ENCODE measurements around the gene IL10RA. TPM values are rescaled to one million over a fixed set of nuclear protein-coding genes. Genes with fewer than 3 reads are reported as not detected.
A peak's percentile ranks its signal among the peaks of the same experiment; 100 is the strongest.

IL10RA gene
- total and polyA plus RNA-seq, 4 donors, result 2.3 to 11.6 (median 9.2) TPM

GRCh38 chr11:118010738-118011461, 24.7 kb downstream of the IL10RA start:
- H3K27me3 ChIP-seq (ENCODE audit: control insufficient read depth in 4 of 4, insufficient read depth in 4 of 4, low read length in 3 of 4), result no peaks in the 10 kb centered on the region
- DNase-seq (ENCODE audit: low spot score), result no peak
- TF ChIP-seq RAD21 (IDR thresholded peaks at IDR 0.05) (peak in 1 of 2 donors; percentile 2), RXRA (IDR thresholded peaks at IDR 0.05) (peak in 1 of 2 donors; percentile 28), ATF3 (IDR thresholded peaks at IDR 0.05) (no peak)
- H3K27ac ChIP-seq (ENCODE audit: low read depth in 1 of 2, low read length in 2 of 2), result peak overlapping the region; percentile 8 to 46
- H3K9ac ChIP-seq (ENCODE audit: low read depth in 1 of 2, low read length in 2 of 2), result no peak overlapping the region
- no peak overlapping the region for H3K4me3 ChIP-seq (ENCODE audit: low read depth in 1 of 3, low read length in 3 of 3)
- peaks cover 0 to 2% (median 0%) of the 10 kb centered on the region in 4 donors for H3K4me1 ChIP-seq (ENCODE audit: control insufficient read depth in 4 of 4, insufficient read depth in 4 of 4, low read length in 3 of 4)
- H3K36me3 ChIP-seq (ENCODE audit: control insufficient read depth in 4 of 4, insufficient read depth in 3 of 4, low read depth in 1 of 4, low read length in 3 of 4), result no peaks in the 10 kb centered on the region
- 76% methylated on average over 21 of the region's 21 CpGs for WGBS
- no peaks in the 10 kb centered on the region for H3K9me3 ChIP-seq (ENCODE audit: control insufficient read depth in 4 of 4, low read length in 3 of 4)

- TF ChIP-seq FOXA2 (IDR thresholded peaks at IDR 0.05) (no peak), ATF3 (IDR thresholded peaks at IDR 0.05) (no peak), CTCF (IDR thresholded peaks at IDR 0.05; ENCODE audit: low read depth, low read length, missing input control) (no peak), RXRA (IDR thresholded peaks at IDR 0.05) (no peak), SP1 (IDR thresholded peaks at IDR 0.05) (no peak), TAF1 (conservative IDR thresholded peaks at IDR 0.05) (no peak), HNF4G (IDR thresholded peaks at IDR 0.05) (no peak), ZBTB33 (IDR thresholded peaks at IDR 0.05) (no peak), HNF4A (conservative IDR thresholded peaks at IDR 0.05) (no peak), FOXA1 (IDR thresholded peaks at IDR 0.05) (no peak), JUND (IDR thresholded peaks at IDR 0.05) (no peak), RAD21 (IDR thresholded peaks at IDR 0.05) (no peak), EGR1 (IDR thresholded peaks at IDR 0.05; ENCODE audit: low read depth in 2 of 2) (no peak), GABPA (IDR thresholded peaks at IDR 0.05 in 1 of 2, conservative IDR thresholded peaks at IDR 0.05 in 1 of 2) (no peak), MAX (IDR thresholded peaks at IDR 0.05) (no peak)
- Histone ChIP-seq H3K27ac (ENCODE audit: low read depth in 1 of 2, low read length in 2 of 2) (peak overlapping the region; percentile 41 to 46), H3K4me3 (ENCODE audit: low read depth in 1 of 3, low read length in 3 of 3) (no peak overlapping the region), H3K36me3 (ENCODE audit: control insufficient read depth in 4 of 4, insufficient read depth in 3 of 4, low read depth in 1 of 4, low read length in 3 of 4) (no peaks in the 10 kb centered on the region), H3K27me3 (ENCODE audit: control insufficient read depth in 4 of 4, insufficient read depth in 4 of 4, low read length in 3 of 4) (no peaks in the 10 kb centered on the region), H3K4me1 (ENCODE audit: control insufficient read depth in 4 of 4, insufficient read depth in 4 of 4, low read length in 3 of 4) (peaks cover 0 to 2% (median 0%) of the 10 kb centered on the region in 4 donors), H3K9me3 (ENCODE audit: control insufficient read depth in 4 of 4, low read length in 3 of 4) (no peaks in the 10 kb centered on the region), H3K9ac (ENCODE audit: low read depth in 1 of 2, low read length in 2 of 2) (no peak overlapping the region)
- 78% methylated on average over 7 of the region's 7 CpGs for WGBS
- no peak for DNase-seq (ENCODE audit: low spot score)
These were observed 26.0 kb downstream of the IL10RA start for GRCh38 chr11:118012083-118012669.

Measured in liver (tissue), 9 donors.